HCT116 (cell line): Measurements from ENCODE around the gene TBRG4. TPM values are rescaled to one million over a fixed set of nuclear protein-coding genes. Genes with fewer than 3 reads are reported as not detected.

ENCODE experiments used
- ATAC-seq: fragments of 200-7000 bp; cut with Tn5 transposase; 2 replicates; pipeline ENCODE4 v1.9.1; 2020; ENCODE audit warnings: mild to moderate bottlenecking, moderate library complexity
- BruUV-seq: library from RNA; stranded (reverse); fragments of 400-500 nt; replicated peaks from 2 replicates; lab custom pipeline; 2021; lab: Mats Ljungman, UMichigan
- CTCF ChIA-PET: fragments of 300-600 bp; sonication (Branson Sonifier 250); formaldehyde crosslinking; loops from one replicate; lab custom pipeline; 2021; ENCODE audit warnings: antibody characterized with exemption; lab: Charles Lee
- POLR2A ChIA-PET: fragments of 300-600, 350-600 bp; sonication (Branson Sonifier 250); formaldehyde crosslinking; loops from one replicate; lab custom pipeline; 2021; ENCODE audit warnings: antibody characterized with exemption; lab: Charles Lee
- RAD21 ChIA-PET, 2 experiments: fragments of 300-600 bp; sonication (Branson Sonifier 250); formaldehyde crosslinking; loops; one replicate each; lab custom pipeline; 2023; ENCODE audit warnings: low total read pairs in 2 of 2; ENCODE audit not compliant: uncharacterized antibody in 2 of 2, unreplicated experiment in 2 of 2, low non-redundant PET in 1 of 2; lab: Charles Lee
- DNase-seq: peaks from one replicate; pipeline ENCODE4 v3.0.0-alpha.2; 2010; ENCODE audit warnings: low read depth, low spot score
- H2AFZ ChIP-seq: fragments of 200-600 bp; shearing (Covaris generic), sonication (generic); 2 replicates; pipeline ENCODE4 v1.6.1; 2017; ENCODE audit warnings: low read depth, mixed run types, mixed read lengths, antibody characterized with exemption, low read length; ENCODE audit not compliant: poor library complexity, severe bottlenecking
- H3K27ac ChIP-seq: 2 replicates; pipeline ENCODE4 v1.5.1; 2012; ENCODE audit warnings: low read depth, low read length
- H3K27me3 ChIP-seq: fragments of 200-600 bp; sonication (generic); 2 replicates; pipeline ENCODE4 v1.6.1; 2016; ENCODE audit warnings: mixed run types, low read length, mixed read lengths; ENCODE audit not compliant: insufficient read depth
- H3K36me3 ChIP-seq, 2 experiments: fragments of 200-500 bp in 1 of 2; fragments of 200-600 bp in 1 of 2; sonication (Bioruptor generic) in 1 of 2; sonication (generic) in 1 of 2; 2 replicates each; pipeline versions ENCODE4 v1.5.1 to v1.6.1; 2014 to 2016; ENCODE audit warnings: low read length in 2 of 2, inconsistent platforms in 1 of 2, mixed read lengths in 1 of 2, mixed run types in 1 of 2; ENCODE audit not compliant: insufficient read depth in 2 of 2, control insufficient read depth in 1 of 2
- H3K4me1 ChIP-seq, 2 experiments: fragments of 200-600 bp in 1 of 2; sonication (generic) in 1 of 2; 2 replicates each; pipeline versions ENCODE4 v1.5.1 to v1.6.1; 2012 to 2017; ENCODE audit warnings: low read length in 2 of 2, inconsistent platforms in 1 of 2, mild to moderate bottlenecking in 1 of 2, mixed read lengths in 1 of 2, mixed run types in 1 of 2, moderate library complexity in 1 of 2; ENCODE audit not compliant: insufficient read depth in 2 of 2, control insufficient read depth in 1 of 2
- H3K4me2 ChIP-seq: fragments of 200-600 bp; sonication (generic); 2 replicates; pipeline ENCODE4 v1.6.1; 2017; ENCODE audit warnings: mixed run types, low read length, mixed read lengths
- H3K4me3 ChIP-seq, 2 experiments: fragments of 200-600 bp in 1 of 2; sonication (generic) in 1 of 2; replicated peaks in 1 of 2; 2 replicates each; pipeline ENCODE4 v1.5.1; 2011 to 2016; ENCODE audit warnings: low read length in 2 of 2, control low read depth in 1 of 2, low read depth in 1 of 2, mild to moderate bottlenecking in 1 of 2, mixed read lengths in 1 of 2, mixed run types in 1 of 2
- H3K79me2 ChIP-seq: fragments of 200-600 bp; sonication (generic); 2 replicates; pipeline ENCODE4 v1.6.1; 2017; ENCODE audit warnings: mild to moderate bottlenecking, mixed run types, low read length, moderate library complexity, mixed read lengths; ENCODE audit not compliant: insufficient read depth
- H3K9ac ChIP-seq: fragments of 200-600 bp; sonication (generic); 2 replicates; pipeline ENCODE4 v1.6.1; 2016; ENCODE audit warnings: low read length, mixed read lengths
- H3K9me2 ChIP-seq: fragments of 200-600 bp; sonication (generic), shearing (Covaris generic); 2 replicates; pipeline ENCODE4 v1.6.1; 2017; ENCODE audit warnings: mixed run types, mild to moderate bottlenecking, moderate library complexity; ENCODE audit not compliant: insufficient read depth
- H3K9me3 ChIP-seq, 2 experiments: fragments of 200-500 bp in 1 of 2; fragments of 200-600 bp in 1 of 2; sonication (Bioruptor generic) in 1 of 2; sonication (generic) in 1 of 2; 2 replicates each; pipeline ENCODE4 v1.6.1; 2014 to 2017; ENCODE audit warnings: low read length in 2 of 2, mixed read lengths in 2 of 2, inconsistent platforms in 1 of 2, low read depth in 1 of 2, mild to moderate bottlenecking in 1 of 2, mixed run types in 1 of 2, moderate library complexity in 1 of 2; ENCODE audit not compliant: control insufficient read depth in 1 of 2, insufficient read depth in 1 of 2
- H4K20me1 ChIP-seq: fragments of 200-600 bp; sonication (generic), shearing (Covaris generic); 2 replicates; pipeline ENCODE4 v1.6.1; 2017; ENCODE audit warnings: mixed run types, mild to moderate bottlenecking, moderate library complexity; ENCODE audit not compliant: insufficient read depth
- EGR1 ChIP-seq: IDR thresholded peaks from 2 replicates; pipeline ENCODE4 v1.6.1; 2012; ENCODE audit warnings: low read depth
- POLR2AphosphoS5 ChIP-seq: IDR thresholded peaks from 2 replicates; pipeline ENCODE4 v1.6.1; 2011; ENCODE audit warnings: mild to moderate bottlenecking, low read depth, low read length, moderate library complexity
- RAD21 ChIP-seq: IDR thresholded peaks from 2 replicates; pipeline ENCODE4 v1.6.1; 2012; ENCODE audit warnings: low read depth, mild to moderate bottlenecking
- SIN3A ChIP-seq: IDR thresholded peaks from 2 replicates; pipeline ENCODE4 v1.6.1; 2012; ENCODE audit warnings: low read depth
- SP1 ChIP-seq: IDR thresholded peaks from 2 replicates; pipeline ENCODE4 v1.6.1; 2012; ENCODE audit warnings: low read depth
- ZFX ChIP-seq: fragments of 450-650 bp; IDR thresholded peaks from 2 replicates; pipeline ENCODE4 v1.6.1; 2017
- intact Hi-C: fragments of 100-400 bp; cut with micrococcal nuclease; formaldehyde crosslinking; loops from 2 replicates; pipeline ENCODE4 v1.10.0; 2022
- total RNA-seq: library from RNA; stranded (reverse); gene quantifications from one replicate; pipeline ENCODE4 v1.2.1, GENCODE V29; 2021; ENCODE audit not compliant: unreplicated experiment
- TF ChIP-seq, protein P1 (sequence below), 3 experiments: fragments of 200-600 bp in 1 of 3; sonication (generic) in 1 of 3; IDR thresholded peaks in 2 of 3; conservative IDR thresholded peaks in 1 of 3; 2 replicates each; pipeline ENCODE4 v1.5.1; 2012 to 2017; ENCODE audit warnings: low read depth in 2 of 3, low read length in 2 of 3, antibody characterized with exemption in 1 of 3, borderline replicate concordance in 1 of 3, control low read depth in 1 of 3, mild to moderate bottlenecking in 1 of 3, mixed read lengths in 1 of 3, mixed run types in 1 of 3, moderate library complexity in 1 of 3; ENCODE audit not compliant: insufficient read depth in 1 of 3
- TF ChIP-seq, protein P2 (sequence below): IDR thresholded peaks from 2 replicates; pipeline ENCODE4 v1.6.1; 2012; ENCODE audit warnings: low read depth

Gene TBRG4
- total RNA-seq, 1 experiment from 2014 or later: 136 TPM

DNA sequence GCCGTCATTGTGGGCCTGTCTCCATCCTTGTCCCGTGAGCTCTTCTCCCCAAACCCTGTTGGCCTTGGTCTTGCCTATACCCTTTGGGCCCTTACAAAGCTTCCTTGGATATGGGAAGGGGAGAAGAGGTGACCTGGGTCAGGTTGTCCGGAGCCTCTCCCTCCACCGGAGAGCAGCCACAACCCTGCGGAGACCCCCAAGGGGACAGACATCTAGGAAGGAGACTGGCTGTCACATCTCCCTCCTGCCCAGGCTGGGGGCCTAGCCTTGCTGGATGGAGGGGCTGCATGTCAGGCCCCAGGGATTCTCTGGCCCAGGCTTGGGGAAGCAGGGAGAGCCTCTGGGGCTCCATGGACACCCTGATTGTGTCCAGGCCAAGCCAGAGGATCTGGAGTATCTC lies 34.6 kb downstream of the TBRG4 start:
- CTCF ChIA-PET: no interaction called here
- no peaks in the 10 kb centered on the region for H3K9me3 ChIP-seq
- DNase-seq (no peak), ATAC-seq (no peak)
- no peaks in the 10 kb centered on the region for H4K20me1 ChIP-seq
- H3K4me1 ChIP-seq: no peaks in the 10 kb centered on the region
- no peak overlapping the region for H3K9ac ChIP-seq
- RAD21 ChIA-PET: no interaction called here
- H2AFZ ChIP-seq: no peak overlapping the region
- BruUV-seq: no TSS peak
- POLR2A ChIA-PET: no interaction called here
- H3K4me3 ChIP-seq: no peak overlapping the region
- no peaks in the 10 kb centered on the region for H3K79me2 ChIP-seq
- TF ChIP-seq POLR2AphosphoS5 (no peak), ZFX (no peak), EGR1 (no peak), RAD21 (no peak), SP1 (no peak), SIN3A (no peak)
- TF ChIP-seq, protein P1, sequence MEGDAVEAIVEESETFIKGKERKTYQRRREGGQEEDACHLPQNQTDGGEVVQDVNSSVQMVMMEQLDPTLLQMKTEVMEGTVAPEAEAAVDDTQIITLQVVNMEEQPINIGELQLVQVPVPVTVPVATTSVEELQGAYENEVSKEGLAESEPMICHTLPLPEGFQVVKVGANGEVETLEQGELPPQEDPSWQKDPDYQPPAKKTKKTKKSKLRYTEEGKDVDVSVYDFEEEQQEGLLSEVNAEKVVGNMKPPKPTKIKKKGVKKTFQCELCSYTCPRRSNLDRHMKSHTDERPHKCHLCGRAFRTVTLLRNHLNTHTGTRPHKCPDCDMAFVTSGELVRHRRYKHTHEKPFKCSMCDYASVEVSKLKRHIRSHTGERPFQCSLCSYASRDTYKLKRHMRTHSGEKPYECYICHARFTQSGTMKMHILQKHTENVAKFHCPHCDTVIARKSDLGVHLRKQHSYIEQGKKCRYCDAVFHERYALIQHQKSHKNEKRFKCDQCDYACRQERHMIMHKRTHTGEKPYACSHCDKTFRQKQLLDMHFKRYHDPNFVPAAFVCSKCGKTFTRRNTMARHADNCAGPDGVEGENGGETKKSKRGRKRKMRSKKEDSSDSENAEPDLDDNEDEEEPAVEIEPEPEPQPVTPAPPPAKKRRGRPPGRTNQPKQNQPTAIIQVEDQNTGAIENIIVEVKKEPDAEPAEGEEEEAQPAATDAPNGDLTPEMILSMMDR (IDR thresholded peaks at IDR 0.05 in 2 of 3, conservative IDR thresholded peaks at IDR 0.05 in 1 of 3; ENCODE audit: borderline replicate concordance in 1 of 3, insufficient read depth in 1 of 3, low read depth in 2 of 3, low read length in 2 of 3): no peak
- TF ChIP-seq, protein P2, sequence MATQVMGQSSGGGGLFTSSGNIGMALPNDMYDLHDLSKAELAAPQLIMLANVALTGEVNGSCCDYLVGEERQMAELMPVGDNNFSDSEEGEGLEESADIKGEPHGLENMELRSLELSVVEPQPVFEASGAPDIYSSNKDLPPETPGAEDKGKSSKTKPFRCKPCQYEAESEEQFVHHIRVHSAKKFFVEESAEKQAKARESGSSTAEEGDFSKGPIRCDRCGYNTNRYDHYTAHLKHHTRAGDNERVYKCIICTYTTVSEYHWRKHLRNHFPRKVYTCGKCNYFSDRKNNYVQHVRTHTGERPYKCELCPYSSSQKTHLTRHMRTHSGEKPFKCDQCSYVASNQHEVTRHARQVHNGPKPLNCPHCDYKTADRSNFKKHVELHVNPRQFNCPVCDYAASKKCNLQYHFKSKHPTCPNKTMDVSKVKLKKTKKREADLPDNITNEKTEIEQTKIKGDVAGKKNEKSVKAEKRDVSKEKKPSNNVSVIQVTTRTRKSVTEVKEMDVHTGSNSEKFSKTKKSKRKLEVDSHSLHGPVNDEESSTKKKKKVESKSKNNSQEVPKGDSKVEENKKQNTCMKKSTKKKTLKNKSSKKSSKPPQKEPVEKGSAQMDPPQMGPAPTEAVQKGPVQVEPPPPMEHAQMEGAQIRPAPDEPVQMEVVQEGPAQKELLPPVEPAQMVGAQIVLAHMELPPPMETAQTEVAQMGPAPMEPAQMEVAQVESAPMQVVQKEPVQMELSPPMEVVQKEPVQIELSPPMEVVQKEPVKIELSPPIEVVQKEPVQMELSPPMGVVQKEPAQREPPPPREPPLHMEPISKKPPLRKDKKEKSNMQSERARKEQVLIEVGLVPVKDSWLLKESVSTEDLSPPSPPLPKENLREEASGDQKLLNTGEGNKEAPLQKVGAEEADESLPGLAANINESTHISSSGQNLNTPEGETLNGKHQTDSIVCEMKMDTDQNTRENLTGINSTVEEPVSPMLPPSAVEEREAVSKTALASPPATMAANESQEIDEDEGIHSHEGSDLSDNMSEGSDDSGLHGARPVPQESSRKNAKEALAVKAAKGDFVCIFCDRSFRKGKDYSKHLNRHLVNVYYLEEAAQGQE: no peak
- no peaks in the 10 kb centered on the region for H3K36me3 ChIP-seq
- no peaks in the 10 kb centered on the region for H3K27me3 ChIP-seq
- H3K9me2 ChIP-seq: no peaks in the 10 kb centered on the region
- no peak overlapping the region for H3K27ac ChIP-seq
- H3K4me2 ChIP-seq: no peak overlapping the region
- intact Hi-C loops: no loop called here
